ENCODE measurements around the gene ENOPH1.
"Not testable (repeated sequence)": the region's sequence is repeated elsewhere in the genome, so short reads cannot be mapped to it uniquely, and the experiment has no call there.

Gene ENOPH1

GRCh38 chr4:82473621-82474164 is 43.3 kb downstream of the ENOPH1 start:
- DNase-seq = no peak

GRCh38 chr4:82475931-82476330 is 45.5 kb downstream of the ENOPH1 start:
- not testable (repeated sequence) for DNase-seq

GRCh38 chr4:82477469-82477868 is 47.1 kb downstream of the ENOPH1 start:
- DNase-seq = not testable (repeated sequence)

GRCh38 chr4:82479562-82479961 is 49.2 kb downstream of the ENOPH1 start:
- no peak for DNase-seq

- DNase-seq = no peak
These were observed 50.5 kb downstream of the ENOPH1 start for GRCh38 chr4:82480771-82481505.

- no peak for DNase-seq
These were observed 51.1 kb downstream of the ENOPH1 start for GRCh38 chr4:82481506-82481840.

- DNase-seq = no peak
These were observed 52.0 kb downstream of the ENOPH1 start for GRCh38 chr4:82482387-82482786.

GRCh38 chr4:82484996-82485783 is 54.8 kb downstream of the ENOPH1 start:
- DNase-seq = no peak

GRCh38 chr4:82489076-82489475 is 58.7 kb downstream of the ENOPH1 start:
- no peak for DNase-seq

GRCh38 chr4:82489987-82490386 is 59.6 kb downstream of the ENOPH1 start:
- DNase-seq = no peak

GRCh38 chr4:82491251-82491960 is 61.0 kb downstream of the ENOPH1 start:
- no peak for DNase-seq

GRCh38 chr4:82493721-82494425 is 63.5 kb downstream of the ENOPH1 start:
- no peak for DNase-seq

- no peak for DNase-seq
These were observed 65.3 kb downstream of the ENOPH1 start for GRCh38 chr4:82495666-82496065.

GRCh38 chr4:82496349-82496748 is 66.0 kb downstream of the ENOPH1 start:
- DNase-seq = no peak

- no peak for DNase-seq
These were observed 69.5 kb downstream of the ENOPH1 start for GRCh38 chr4:82499738-82500434.

- DNase-seq = no peak
These were observed 70.2 kb downstream of the ENOPH1 start for GRCh38 chr4:82500435-82501153.

GRCh38 chr4:82501154-82501442 is 70.7 kb downstream of the ENOPH1 start:
- DNase-seq = no peak

GRCh38 chr4:82508011-82508410 is 77.6 kb downstream of the ENOPH1 start:
- DNase-seq = no peak

- no peak for DNase-seq
These were observed 78.5 kb downstream of the ENOPH1 start for GRCh38 chr4:82508806-82509428.

- DNase-seq = no peak
These were observed 79.8 kb downstream of the ENOPH1 start for GRCh38 chr4:82510216-82510615.

Measured in 8988T (cell line).